Lower leg skin (tissue), 3 donors: ENCODE data around the gene NEK1.

Experiments
- CTCF ChIP-seq, 3 donors: fragments of 450-650 bp; IDR thresholded peaks; one replicate each; pipeline ENCODE4 v1.5.1; 2016; ENCODE audit warnings: antibody characterized with exemption in 3 of 3, mild to moderate bottlenecking in 3 of 3, moderate library complexity in 2 of 3
- POLR2A ChIP-seq, 2 donors: fragments of 450-650 bp; IDR thresholded peaks; one replicate each; pipeline ENCODE4 v1.6.1; 2016 to 2017; ENCODE audit warnings: antibody characterized with exemption in 2 of 2, mild to moderate bottlenecking in 1 of 2, moderate library complexity in 1 of 2

- TF ChIP-seq CTCF (IDR thresholded peaks at IDR 0.05) (no peak), POLR2A (IDR thresholded peaks at IDR 0.05) (no peak)
Observed at GRCh38 chr4:169436734-169437133, 175.6 kb downstream of the NEK1 start.
